NOMO-1 treated with DMSO at 0.1 percent for 48 hours (cell line): ENCODE measurements around the gene TMEM190.

Experiments used
- DNase-seq: peaks from one replicate; lab custom pipeline; 2025; ENCODE audit not compliant: unreplicated experiment; lab: John Stamatoyannopoulos, UW

The TMEM190 gene

DNA sequence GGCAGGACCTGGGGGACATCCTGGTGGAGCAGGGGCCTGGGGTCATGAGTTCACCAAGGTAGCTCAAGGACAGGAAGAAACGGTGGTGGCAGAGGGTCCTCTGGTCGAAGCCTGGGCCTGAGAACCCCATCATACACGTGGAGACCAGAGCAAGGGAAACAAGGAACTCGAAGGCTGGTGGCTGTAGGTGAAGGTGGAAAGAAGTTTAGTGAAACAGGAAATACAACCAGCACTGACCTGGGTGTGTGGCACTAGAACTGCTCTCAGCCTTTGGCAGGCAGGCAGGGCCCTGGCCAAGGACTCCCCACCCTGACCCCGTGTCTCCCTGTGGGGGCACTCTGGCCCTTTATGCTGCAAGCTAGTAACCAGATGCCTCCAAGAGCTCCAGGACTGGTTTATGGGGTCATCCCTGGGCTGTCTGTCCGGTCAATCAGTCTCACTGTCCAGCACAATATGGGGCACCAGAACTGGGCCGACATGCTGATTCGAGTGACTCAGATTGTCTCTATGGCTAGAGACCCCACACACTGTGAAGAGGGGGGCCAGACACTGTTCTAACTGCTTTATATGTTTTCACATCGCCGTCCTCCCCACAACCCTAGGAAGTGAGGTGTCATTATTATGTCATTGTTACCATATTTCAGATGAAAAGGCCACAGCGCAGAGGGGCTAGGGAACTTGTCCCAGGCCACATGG, 25.9 kb upstream of the TMEM190 start:
- DNase-seq = no peak

DNA sequence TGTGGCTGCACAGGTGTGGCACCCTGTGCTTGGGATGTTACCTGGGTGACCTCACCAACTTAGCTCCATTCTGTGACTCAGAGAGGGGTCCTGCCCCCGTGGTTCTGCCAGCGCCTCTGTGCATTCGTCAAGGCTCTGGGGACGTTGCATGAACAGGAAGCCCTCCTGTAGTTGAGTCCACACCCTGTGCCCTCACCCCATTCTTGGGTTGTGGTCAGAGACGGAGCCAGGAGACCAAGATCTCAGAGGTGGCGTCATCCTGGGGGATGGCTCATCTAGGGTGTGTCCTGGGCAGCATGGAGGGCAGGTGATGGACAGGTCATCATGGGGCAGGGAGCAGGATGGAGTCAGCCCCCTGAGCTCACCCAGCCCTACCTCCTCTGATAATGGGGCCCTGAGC, 24.6 kb upstream of the TMEM190 start:
- DNase-seq = no peak

DNA sequence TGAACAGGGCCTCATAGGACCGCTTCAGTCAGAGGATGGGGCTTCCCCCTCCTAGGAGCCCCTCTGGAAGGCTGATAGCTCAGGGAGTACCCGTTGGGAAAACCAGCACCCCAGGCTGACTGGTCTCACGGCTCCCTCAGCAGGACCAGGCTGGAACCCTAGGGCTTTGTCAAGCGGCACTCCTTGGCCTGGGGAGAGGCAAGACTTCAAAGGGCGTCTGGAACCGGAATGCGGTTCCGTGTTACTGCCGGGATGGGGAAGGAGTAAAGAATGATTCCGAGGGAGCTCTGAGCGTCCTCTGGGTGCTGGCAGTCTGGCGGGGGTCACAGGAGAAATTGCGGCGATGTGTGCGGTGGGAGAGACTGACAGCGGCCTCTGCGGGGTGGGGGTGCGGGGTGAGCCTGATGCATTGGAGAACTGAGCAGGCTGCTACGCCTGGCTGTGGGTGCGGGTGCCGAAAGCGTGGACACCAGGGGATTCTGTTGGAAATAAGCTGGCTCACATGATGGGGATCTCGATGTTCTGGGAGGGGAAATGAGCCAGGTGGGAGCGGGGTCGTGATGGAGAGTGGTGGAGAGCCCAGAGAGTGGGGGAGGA, 24.0 kb upstream of the TMEM190 start:
- DNase-seq = no peak

DNA sequence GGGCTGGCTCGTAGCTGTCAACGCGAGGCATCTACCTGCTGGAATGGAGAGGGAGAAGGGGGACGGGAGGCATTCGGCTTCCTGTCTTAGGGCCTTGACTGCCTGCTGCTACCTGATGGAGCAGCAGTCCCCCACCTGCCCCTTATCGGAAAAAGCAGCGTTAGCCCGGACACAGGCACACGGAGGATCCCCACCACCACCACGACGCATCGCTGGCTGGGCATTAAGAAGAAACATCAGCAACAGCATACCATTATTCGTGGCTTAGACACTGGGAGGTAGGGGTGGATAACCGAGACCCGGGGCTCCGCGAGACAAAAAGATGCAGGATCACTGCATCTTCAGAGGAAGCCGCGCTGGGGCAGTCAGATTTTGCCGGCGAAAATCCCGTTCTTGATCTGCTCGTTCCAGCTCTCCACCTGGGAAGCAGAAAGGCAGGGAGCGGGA, 23.2 kb upstream of the TMEM190 start:
- DNase-seq = no peak

DNA sequence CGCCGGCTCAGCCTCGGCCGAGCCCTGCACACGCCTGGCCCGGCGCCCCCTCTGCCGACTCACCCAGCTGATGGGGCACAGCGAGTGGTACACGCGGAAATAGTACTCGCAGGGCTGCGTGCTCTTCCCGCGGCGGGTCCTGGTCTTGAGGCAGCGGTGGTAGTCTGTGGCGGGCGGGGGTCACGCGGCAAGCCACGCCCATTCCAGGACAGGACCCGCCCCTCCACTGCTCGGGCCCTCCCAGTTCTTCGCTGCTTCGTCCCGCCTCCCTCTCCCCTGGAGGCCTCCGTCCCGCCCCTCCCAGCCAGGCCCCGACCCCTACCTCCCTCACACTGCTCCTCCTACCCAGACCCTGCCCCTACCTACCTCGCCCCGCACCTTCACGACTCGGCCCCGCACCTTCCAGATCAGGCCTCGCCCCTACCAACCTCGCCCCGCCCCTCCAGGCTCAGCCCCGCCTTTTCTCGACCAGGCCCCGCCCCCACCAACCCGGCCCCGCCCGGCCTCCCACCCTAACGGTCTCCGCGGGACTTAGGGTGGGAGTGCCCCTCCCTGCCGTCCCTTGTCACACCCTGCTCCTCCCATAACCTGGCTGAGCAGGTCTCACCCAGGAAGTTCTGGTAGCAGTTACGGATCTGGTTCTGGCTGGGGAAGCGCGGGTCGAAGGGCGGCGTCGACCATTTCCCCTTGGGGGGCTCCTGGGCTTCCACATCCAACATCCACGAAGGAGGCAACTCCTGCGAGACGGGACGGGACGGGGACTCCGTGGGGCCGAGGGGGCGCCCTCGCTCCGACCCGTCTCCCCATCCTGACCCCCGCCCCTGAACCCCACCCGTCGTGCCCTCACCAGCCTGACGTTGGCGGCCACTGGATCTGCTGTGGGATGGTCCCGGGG, 22.6 kb upstream of the TMEM190 start:
- peak; percentile 41 for DNase-seq

DNA sequence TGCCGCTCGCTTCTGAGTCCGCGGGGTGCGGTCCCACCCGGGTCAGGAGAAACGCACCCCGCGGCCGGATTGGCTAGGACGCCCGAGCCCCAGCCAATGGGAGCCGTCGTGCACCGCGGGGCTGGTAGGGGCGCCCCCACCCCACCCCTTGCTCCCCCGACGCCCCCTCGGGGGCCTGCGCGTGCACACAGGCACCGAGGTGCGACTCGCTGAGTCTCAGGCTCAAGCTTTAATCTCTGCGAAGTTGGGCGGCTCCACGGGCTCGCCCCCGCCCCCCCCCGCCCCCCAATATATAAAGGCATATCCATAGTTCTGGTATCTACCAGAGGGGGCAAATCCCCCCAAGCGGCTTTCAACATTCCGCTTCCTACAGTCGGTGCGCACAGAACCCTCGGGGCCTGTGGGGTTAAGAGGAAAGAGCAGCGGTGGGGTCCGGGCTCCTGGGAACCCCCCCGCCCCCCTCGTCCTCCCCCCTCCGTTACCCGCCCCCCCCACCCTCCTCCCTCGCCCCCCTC, 21.9 kb upstream of the TMEM190 start, which contains the start of gene COX6B2:
COX6B2 (minus strand) TSS at position 22 of the 515 bp plus-strand sequence. CDS start 198 bp downstream, outside the sequence.
- no peak for DNase-seq

DNA sequence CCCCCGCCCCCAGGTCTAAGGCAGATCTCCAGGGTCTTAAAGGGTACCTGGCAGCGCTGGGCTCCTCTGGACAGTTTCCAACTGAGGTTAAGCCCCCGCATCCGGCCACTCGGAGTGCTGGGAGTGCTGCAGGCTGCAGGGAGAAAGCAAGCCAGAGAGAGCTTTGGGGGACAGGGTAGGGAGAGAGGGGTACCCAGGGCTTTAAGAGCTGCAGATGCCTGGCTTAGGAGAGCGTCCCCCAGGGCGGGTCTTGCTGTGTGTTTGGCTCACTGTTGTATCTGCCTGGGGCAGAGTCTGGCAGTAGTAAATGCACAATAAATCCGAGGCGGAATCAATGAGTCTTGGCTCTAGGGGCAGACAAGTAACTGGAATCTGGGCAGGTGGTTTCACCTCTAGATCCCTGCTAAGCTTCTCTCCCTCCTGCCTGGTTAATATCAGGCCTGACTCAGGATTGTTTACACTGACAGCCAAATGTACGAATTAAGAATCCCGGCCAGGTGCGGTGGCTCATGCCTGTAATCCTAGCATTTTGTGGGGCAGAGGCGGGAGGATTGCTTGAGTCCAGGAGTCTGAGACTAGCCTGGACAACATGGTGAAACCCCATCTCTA, 21.3 kb upstream of the TMEM190 start:
- no peak for DNase-seq

DNA sequence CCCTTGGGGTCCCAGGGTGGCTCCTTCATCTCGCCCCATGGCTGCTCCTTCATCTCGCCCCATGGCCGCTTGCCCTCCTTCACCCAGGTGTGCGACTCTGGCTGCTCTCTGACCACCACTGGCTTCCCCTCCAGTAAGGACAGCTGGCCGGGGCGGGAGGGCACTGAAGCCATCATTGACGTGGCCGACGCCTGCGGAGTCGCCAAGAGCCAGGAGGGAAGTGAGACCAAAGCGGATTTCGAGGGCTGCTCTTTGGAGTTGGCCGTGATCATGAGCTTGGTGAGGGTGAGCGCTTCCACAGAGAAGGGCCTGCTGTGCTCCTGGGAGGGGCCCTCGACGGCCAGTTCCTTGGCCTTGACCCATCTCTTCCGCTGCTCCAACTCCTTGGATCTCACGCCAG, 18.1 kb upstream of the TMEM190 start:
- no peak for DNase-seq

DNA sequence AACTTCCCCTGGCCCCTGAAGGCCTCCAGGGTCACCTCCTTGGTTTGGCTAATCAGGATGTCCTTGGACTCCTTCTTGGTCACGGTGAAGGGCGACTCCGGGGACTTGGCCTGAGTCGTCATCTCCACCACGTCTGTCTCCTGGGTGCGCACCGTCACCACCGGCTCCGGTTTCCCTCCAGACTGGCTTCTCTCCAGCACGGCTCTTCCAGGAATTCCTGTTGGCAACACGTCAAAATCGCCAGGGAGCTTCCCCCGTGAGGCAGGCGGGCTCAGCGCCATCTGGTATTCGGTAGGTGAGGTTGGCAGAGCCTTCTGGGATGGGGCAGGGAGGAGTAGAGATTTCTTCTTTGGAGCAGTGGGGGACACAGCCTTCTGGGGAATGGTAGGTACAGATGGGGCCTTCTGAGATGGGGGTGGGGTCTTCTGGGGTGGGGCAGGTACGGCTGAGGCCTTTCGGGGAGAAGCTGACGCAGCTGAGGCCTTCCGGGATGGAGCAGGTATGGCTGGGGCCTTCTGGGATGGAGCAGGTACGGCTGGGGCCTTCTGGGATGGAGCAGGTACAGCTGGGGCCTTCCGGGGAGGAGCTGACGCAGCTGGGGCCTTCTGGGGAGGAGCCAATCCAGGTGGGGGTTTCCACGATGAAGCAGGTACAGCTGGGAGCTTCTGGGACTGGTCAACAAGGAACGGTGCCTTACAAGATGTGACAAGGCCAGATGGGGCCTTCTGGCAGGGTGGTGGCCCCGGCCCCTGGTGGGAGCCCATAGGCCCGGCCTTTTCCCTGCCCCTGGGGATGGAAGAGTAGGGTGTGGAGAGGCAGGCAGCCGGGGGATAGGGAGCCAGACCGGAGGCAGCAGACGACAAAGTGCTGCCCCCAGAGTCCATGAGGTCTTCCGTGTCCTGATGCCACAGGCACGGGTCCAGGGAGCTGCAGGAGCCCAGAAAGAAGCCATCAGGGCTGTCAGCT, 17.4 kb upstream of the TMEM190 start:
- DNase-seq = no peak

DNA sequence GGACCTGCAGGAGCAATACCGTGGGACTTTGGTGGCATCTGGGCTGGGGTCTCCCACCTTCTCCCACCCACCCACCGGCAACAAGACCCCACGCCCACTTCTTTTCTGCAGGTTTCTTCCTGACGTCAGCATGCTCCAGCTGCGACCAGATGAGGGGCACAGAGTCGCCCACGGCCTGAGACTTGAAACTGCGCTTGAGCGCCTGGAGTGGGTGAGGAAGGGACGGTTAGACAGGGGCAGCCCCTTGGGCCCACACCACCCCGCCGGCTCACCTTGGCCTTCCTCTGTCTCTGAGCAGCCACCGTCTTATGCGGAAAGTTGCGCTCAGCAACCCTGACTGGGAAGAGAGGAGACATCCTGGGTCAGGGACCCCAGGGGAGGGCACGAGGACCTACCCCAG, 15.7 kb upstream of the TMEM190 start:
- DNase-seq = no peak

DNA sequence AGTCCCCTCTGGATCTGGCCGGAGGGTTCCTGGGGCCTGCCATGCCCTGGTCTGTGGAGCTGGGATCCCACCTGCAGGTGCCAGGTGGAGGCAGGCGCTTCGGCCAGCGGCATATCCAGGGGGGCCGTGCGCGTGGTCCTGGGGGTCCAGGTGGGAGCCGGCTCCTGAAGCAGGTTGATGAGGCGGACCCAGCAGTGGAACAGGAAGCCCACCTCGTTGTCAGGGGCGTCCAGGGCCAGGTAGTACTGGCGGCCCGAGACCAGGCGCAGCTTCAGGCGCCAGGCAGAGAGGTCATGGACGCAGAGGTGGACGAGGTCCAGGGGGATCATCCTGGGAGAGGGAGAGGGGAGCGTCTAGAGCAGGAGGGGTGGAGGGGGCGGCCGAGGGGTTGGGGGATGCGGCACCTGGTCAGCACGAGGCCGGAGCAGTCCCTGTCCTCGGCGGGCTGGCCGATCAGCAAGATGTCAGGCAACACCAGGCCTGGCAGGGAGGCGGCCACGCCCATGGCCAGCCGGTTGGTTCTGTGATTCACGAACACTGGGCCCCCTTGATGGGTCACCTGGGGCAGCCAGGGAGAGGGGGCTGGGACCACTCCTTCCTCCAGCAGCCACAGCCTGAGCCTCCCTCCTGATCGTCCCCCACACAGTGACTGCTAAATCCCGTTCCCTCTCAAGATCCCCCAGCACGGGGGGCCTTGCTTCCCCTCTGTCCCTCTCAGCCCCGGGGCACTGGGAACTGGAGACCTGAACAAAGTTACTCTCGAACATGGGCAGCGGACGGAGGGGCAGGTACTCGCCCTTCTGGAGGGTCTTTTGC, 14.2 kb upstream of the TMEM190 start:
- no peak for DNase-seq

DNA sequence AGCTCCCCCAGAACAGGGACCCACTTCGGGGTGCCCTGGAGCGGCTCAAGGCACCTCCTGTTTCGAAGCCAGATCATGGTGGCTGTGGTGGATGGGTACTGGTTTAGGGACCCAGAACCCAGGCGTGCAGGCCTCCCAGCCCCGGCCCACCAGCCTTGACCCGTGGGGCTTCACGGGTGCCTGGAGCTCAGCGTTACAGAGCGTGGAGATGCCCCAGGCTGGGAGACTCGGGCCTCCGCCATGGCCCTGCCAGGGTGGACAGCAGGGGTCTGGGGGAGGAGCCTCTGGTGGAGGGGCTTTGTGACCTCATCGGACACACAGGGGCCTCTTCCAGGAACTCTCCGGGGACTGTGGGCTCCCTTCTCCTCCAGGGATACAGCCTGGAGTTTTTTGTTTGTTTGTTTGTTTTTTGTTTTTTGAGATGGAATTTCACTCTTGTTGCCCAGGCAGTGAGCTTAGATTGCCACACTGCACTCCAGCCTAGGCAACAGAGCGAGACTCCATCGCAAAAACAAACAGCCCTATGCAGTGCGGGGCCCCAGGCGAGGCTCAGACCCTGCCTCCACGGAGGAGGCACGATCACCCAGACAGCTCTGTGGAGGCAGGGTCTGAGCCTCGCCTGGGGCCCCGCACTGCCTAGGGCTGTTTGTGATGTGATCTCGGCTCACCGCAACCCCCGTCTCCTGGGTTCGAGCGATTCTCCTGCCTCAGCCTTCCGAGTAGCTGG, 13.5 kb upstream of the TMEM190 start, which contains the start of gene GARIN5B:
GARIN5B (minus strand) TSS at position 271 of the 727 bp plus-strand sequence; CDS start at position 77, 194 bp downstream.
- no peak for DNase-seq

DNA sequence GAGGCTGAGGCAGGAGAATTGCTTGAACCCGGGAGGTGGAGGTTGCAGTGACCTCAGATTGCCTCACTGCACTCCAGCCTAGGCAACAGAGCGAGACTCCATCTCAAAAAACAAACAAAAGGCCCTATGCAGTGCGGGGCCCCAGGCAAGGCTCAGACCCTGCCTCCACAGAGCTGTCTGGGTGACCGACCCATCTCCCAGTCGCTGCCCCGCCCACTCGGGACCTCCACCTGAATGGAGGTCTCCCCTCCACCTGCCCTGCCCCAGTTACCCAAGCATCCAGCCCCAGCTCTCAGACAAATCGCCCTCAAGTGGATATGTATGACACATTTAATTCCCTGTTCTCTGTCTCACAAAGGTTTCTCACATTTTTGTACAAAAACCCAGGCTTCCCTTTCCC, 11.4 kb upstream of the TMEM190 start:
- no peak for DNase-seq

DNA sequence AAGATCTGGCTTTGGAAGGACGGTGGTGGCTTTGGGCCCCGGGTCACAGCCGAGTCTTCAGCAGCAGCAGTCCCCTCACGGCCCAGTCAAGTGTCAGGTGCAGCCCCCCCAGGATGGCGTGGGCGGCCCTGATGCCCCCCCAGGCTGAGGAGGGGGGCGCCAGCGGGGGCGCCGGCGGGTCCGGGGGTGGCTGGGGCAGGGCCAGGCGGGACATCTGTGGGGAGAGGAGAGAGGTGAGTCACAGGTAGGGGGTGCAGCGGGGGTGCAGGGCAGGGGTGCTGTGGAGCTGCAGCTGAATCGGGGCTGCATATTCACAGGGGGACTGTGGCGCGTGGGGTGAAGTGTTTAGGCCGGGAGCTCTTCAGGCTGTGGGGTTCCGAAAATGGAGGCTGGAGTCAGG, 10.7 kb upstream of the TMEM190 start:
- DNase-seq = no peak

DNA sequence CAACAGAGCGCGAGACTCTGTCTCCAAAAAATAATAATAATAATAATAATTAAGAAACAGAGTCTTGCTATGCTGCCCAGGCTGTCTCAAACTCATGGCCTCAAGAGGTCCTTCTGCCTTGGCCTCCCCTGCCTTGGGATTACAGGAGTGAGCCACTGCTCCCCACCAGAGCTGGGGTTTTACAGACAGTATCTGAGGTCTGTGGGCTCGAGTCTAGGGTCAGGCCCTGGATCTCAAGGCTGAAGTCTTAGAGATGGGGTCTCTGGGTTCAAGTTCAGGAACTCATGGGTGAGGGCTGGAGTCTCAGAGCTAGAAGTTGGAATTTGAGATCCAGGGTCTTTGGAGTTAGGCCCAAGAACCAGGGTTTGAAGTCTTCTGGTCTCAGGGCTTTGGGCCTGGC, 9.8 kb upstream of the TMEM190 start:
- no peak for DNase-seq

DNA sequence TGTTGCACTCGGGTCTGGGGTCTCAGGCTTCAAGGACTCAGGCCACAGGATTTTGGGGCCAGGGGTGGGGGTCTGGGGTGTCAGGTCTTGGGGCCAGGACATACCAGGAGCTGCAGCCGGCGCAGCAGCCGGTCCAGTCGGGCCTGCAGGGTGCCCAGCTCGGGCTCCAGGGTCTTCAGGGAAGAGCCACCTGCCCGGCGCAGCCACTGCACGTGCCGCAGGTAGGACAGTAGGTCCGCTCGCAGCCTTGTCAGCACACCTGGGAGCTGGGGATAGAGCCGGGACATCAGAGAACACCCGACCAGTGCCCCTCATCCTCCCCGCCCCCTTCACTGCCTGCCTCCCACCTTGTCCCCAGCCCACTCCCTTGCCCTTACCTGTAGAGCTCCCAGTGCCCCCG, 8.5 kb upstream of the TMEM190 start:
- no peak for DNase-seq

DNA sequence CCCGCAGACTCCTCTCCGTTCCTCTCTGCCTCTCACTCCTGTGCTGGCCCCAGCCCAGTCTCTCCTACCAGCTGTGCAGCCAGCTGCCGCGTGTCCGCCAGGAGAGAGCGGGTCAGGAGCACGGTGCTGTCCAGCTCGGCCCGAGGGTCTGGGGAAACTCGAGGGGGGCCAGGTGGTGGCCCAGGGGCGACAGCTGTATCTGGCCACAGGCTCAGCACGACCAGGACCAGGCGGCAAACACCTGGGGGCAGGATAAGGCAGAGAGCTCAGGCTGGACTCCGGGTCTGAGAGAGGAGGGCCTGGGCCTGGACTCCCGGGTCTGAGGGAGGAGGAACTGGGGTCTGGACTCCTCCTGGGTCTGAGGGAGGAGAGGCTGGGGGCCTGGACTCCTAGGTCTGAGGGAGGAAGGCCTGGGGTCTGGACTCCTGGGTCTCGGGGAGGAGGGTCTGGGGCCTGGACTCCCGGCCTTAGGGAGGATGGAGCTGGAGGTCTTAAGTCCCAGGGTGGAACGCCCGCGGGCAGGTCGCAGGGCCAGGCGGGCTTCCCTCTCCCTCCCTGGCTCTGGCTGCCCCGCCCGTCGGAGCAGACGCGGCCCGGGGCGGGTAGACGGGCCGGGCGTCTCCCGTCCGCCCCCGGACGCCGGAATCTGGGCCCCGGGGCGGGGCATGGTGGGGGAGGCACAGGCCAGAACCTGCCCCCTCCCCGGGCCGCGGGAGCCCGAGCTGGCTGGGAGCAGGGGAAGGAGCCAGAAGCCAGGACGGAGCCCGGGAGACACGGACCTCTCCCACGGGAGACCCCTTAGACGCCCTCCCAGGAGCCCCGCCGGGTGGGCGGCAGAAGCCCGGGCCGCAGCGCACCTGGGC, 7.7 kb upstream of the TMEM190 start:
- no peak for DNase-seq
